Measurements from ENCODE around the gene PGA3.
A peak's percentile ranks its signal among the peaks of the same experiment; 100 is the strongest.
"Not testable (repeated sequence)": the region's sequence is repeated elsewhere in the genome, so short reads cannot be mapped to it uniquely, and the experiment has no call there.

Gene PGA3

GRCh38 chr11:61164606-61165424, 38.5 kb upstream of the PGA3 start:
- Mint-ChIP-seq H3K27me3 (no peaks in the 10 kb centered on the region), H3K27ac (peak overlapping the region; percentile 91), H3K4me3 (peak overlapping the region; percentile 59), H3K4me1 (ENCODE audit: low read depth) (peaks cover 63% of the 10 kb centered on the region), H3K9me3 (no peaks in the 10 kb centered on the region), H3K36me3 (ENCODE audit: low read depth) (peaks cover 3% of the 10 kb centered on the region)
- DNase-seq = no peak

GRCh38 chr11:61165785-61166184, 37.5 kb upstream of the PGA3 start:
- H3K4me1 Mint-ChIP-seq (ENCODE audit: low read depth) = peaks cover 53% of the 10 kb centered on the region
- not testable (repeated sequence) for H3K9me3 Mint-ChIP-seq; H3K27me3 Mint-ChIP-seq; H3K36me3 Mint-ChIP-seq (ENCODE audit: low read depth); DNase-seq; H3K27ac Mint-ChIP-seq
- peak overlapping the region; percentile 59 for H3K4me3 Mint-ChIP-seq

DNA sequence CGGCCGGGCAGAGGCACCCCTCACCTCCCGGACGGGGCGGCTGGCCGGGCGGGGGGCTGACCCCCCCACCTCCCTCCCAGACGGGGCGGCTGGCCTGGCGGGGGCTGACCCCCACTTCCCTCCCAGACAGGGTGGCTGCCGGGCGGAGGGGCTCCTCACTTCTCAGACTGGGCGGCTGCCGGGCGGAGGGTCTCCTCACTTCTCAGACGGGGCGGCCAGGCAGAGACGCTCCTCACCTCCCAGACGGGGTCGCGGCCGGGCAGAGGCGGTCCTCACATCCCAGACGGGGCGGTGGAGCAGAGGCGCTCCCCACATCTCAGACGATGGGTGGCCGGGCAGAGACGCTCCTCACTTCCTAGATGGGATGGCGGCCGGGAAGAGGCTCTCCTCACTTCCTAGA, 37.0 kb upstream of the PGA3 start:
- not testable (repeated sequence) for H3K9me3 Mint-ChIP-seq; H3K36me3 Mint-ChIP-seq (ENCODE audit: low read depth); H3K27ac Mint-ChIP-seq; DNase-seq; H3K27me3 Mint-ChIP-seq
- H3K4me1 Mint-ChIP-seq (ENCODE audit: low read depth) = peaks cover 52% of the 10 kb centered on the region
- H3K4me3 Mint-ChIP-seq = peak overlapping the region; percentile 52

DNA sequence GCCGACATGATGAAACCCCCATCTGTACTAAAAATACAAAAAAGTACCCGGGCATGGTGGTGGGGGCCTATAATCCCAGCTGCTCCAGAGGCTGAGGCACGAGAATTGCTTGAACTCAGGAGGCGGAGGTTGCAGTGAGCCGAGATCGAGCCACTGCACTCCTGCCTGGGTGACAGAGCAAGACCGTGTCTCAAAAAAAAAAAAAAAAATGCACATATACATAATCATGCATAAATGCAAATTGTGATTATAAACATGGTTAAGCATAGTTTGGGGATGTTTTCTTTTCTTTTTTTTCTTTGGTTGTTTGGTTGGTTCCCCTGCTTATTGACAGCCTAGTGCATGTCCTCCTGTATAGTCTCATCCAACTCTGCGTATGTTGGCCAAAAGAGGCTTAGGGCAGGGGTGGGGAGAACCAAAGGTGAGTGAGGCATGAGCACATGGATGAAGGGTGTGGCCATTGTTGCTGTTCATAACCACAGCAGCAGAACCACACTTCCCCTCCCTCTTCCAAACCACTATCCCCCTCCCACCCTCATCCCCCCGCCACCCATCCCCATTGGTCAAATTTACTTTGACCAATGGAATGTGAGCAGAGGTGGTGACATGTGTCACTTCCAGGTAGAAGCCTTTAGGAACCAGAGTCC, 35.1 kb upstream of the PGA3 start:
- peak overlapping the region; percentile 81 for H3K27ac Mint-ChIP-seq
- H3K27me3 Mint-ChIP-seq = no peaks in the 10 kb centered on the region
- H3K4me3 Mint-ChIP-seq = no peak overlapping the region
- H3K9me3 Mint-ChIP-seq = no peaks in the 10 kb centered on the region
- no peaks in the 10 kb centered on the region for H3K36me3 Mint-ChIP-seq (ENCODE audit: low read depth)
- peaks cover 50% of the 10 kb centered on the region for H3K4me1 Mint-ChIP-seq (ENCODE audit: low read depth)
- DNase-seq = no peak

- Mint-ChIP-seq H3K27me3 (no peaks in the 10 kb centered on the region), H3K9me3 (no peaks in the 10 kb centered on the region), H3K4me3 (no peak overlapping the region), H3K27ac (no peak overlapping the region), H3K36me3 (ENCODE audit: low read depth) (no peaks in the 10 kb centered on the region), H3K4me1 (ENCODE audit: low read depth) (peaks cover 47% of the 10 kb centered on the region)
- DNase-seq = no peak
Observed at GRCh38 chr11:61168800-61169199, 34.5 kb upstream of the PGA3 start.

DNA sequence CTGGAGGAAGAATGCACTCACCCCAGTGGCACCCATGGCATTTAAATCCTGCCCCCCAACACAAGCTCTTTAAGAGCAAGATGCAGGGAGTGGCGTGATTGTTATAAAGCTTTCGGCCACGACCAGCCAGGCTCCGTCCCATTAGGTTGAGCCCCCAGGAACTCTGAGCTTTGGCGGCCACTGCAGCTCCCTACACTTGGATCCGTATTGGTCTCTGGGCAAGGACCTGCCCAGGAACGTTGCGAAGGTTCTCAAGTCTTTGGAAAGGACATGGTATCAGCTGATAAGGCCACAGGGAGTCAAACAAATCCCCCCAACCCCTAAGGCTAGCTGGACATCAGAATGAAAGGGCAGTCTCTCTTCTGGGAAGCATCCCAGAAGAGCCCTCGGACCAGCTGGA, 32.7 kb upstream of the PGA3 start:
- no peaks in the 10 kb centered on the region for H3K9me3 Mint-ChIP-seq
- H3K4me1 Mint-ChIP-seq (ENCODE audit: low read depth) = peaks cover 31% of the 10 kb centered on the region
- no peak overlapping the region for H3K27ac Mint-ChIP-seq
- no peak for DNase-seq
- H3K27me3 Mint-ChIP-seq = no peaks in the 10 kb centered on the region
- no peaks in the 10 kb centered on the region for H3K36me3 Mint-ChIP-seq (ENCODE audit: low read depth)
- H3K4me3 Mint-ChIP-seq = no peak overlapping the region

DNA sequence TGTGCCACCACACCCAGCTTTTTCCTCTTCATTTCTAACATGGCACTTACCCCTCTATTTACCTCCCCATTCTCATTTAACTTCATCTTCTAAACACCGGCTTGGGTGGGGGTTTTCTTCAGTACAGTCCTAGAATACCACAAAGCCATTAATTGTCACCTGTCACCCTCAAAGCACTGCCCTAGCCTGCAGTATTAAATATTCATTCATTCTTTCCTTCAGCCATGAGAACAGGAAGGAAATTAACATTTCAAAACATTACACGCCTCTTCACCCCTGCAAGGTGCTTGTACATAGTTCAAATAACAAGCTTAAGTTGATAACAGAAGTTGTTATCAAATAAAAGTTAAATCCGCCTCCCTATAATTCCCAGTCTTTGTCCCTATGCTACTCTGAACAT, 31.4 kb upstream of the PGA3 start:
- peaks cover 30% of the 10 kb centered on the region for H3K4me1 Mint-ChIP-seq (ENCODE audit: low read depth)
- DNase-seq = no peak
- H3K9me3 Mint-ChIP-seq = no peaks in the 10 kb centered on the region
- no peaks in the 10 kb centered on the region for H3K27me3 Mint-ChIP-seq
- H3K36me3 Mint-ChIP-seq (ENCODE audit: low read depth) = no peaks in the 10 kb centered on the region
- H3K4me3 Mint-ChIP-seq = no peak overlapping the region
- H3K27ac Mint-ChIP-seq = no peak overlapping the region

- H3K4me3 Mint-ChIP-seq = no peak overlapping the region
- no peaks in the 10 kb centered on the region for H3K36me3 Mint-ChIP-seq (ENCODE audit: low read depth)
- H3K4me1 Mint-ChIP-seq (ENCODE audit: low read depth) = peaks cover 28% of the 10 kb centered on the region
- no peak overlapping the region for H3K27ac Mint-ChIP-seq
- no peaks in the 10 kb centered on the region for H3K27me3 Mint-ChIP-seq
- no peak for DNase-seq
- no peaks in the 10 kb centered on the region for H3K9me3 Mint-ChIP-seq
Observed at GRCh38 chr11:61172356-61172755, 31.0 kb upstream of the PGA3 start.

DNA sequence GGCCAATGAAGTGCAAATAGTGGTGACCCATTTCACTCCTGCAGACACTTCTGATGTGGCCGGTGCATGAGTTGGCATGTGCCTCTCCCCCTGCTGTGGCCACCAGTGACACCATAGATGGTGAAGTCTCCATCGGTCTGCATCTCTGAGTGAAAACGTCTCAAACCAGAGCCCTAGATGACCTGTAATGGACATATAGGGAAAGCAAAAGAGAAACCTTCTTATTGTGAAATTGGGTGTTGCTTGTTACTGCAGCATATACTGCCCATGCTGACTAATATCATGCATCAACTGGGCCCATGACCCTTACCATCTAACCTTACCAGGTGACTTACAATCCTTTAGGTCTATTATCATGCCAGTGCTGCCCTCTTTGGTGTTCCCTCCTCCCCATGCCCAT, 30.4 kb upstream of the PGA3 start:
- Mint-ChIP-seq H3K4me1 (ENCODE audit: low read depth) (peaks cover 23% of the 10 kb centered on the region), H3K4me3 (no peak overlapping the region), H3K27me3 (no peaks in the 10 kb centered on the region), H3K27ac (no peak overlapping the region), H3K36me3 (ENCODE audit: low read depth) (no peaks in the 10 kb centered on the region), H3K9me3 (no peaks in the 10 kb centered on the region)
- no peak for DNase-seq

- DNase-seq = no peak
- H3K36me3 Mint-ChIP-seq (ENCODE audit: low read depth) = no peaks in the 10 kb centered on the region
Observed at GRCh38 chr11:61173456-61173855, 29.9 kb upstream of the PGA3 start.

GRCh38 chr11:61174273-61174672, 29.0 kb upstream of the PGA3 start:
- Mint-ChIP-seq H3K9me3 (no peaks in the 10 kb centered on the region), H3K27ac (no peak overlapping the region), H3K4me3 (no peak overlapping the region), H3K4me1 (ENCODE audit: low read depth) (peaks cover 13% of the 10 kb centered on the region), H3K36me3 (ENCODE audit: low read depth) (no peaks in the 10 kb centered on the region), H3K27me3 (no peaks in the 10 kb centered on the region)
- no peak for DNase-seq

More at GRCh38 chr11:61173456-61173855, 29.9 kb upstream of the PGA3 start:
- Mint-ChIP-seq H3K4me1 (ENCODE audit: low read depth) (peaks cover 18% of the 10 kb centered on the region), H3K27ac (no peak overlapping the region), H3K4me3 (no peak overlapping the region), H3K27me3 (no peaks in the 10 kb centered on the region), H3K9me3 (no peaks in the 10 kb centered on the region)

- Mint-ChIP-seq H3K36me3 (ENCODE audit: low read depth) (no peaks in the 10 kb centered on the region), H3K27me3 (no peaks in the 10 kb centered on the region), H3K4me1 (ENCODE audit: low read depth) (peaks cover 13% of the 10 kb centered on the region), H3K27ac (no peak overlapping the region), H3K4me3 (no peak overlapping the region), H3K9me3 (no peaks in the 10 kb centered on the region)
- DNase-seq = no peak
Observed at GRCh38 chr11:61174949-61175348, 28.4 kb upstream of the PGA3 start.

GRCh38 chr11:61176446-61176845, 26.9 kb upstream of the PGA3 start:
- no peak overlapping the region for H3K27ac Mint-ChIP-seq

DNA sequence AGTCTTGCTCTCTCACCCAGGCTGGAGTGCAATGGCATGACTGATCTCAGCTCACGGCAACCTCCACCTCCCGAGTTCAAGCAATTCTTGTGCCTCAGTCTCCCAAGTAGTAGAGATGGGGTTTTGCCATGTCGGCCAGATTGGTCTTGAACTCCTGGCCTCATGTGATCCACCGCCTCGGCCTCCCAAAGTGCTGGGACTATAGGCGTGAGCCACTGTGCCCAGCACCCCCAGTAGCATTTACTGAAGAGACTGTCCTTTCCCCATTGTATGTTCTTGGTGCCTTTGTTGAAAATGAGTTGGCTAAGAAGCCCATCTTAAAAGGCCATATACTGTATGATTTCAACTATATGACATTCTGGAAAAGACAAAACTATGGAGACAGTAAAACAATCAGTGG, 23.1 kb upstream of the PGA3 start:
- DNase-seq; H3K27me3 Mint-ChIP-seq; H3K27ac Mint-ChIP-seq; H3K4me3 Mint-ChIP-seq; H3K4me1 Mint-ChIP-seq (ENCODE audit: low read depth); H3K9me3 Mint-ChIP-seq; H3K36me3 Mint-ChIP-seq (ENCODE audit: low read depth): not testable (repeated sequence)

More at GRCh38 chr11:61176446-61176845, 26.9 kb upstream of the PGA3 start:
- Mint-ChIP-seq H3K4me1 (ENCODE audit: low read depth) (peaks cover 13% of the 10 kb centered on the region), H3K9me3 (no peaks in the 10 kb centered on the region), H3K36me3 (ENCODE audit: low read depth) (no peaks in the 10 kb centered on the region), H3K27me3 (no peaks in the 10 kb centered on the region), H3K4me3 (no peak overlapping the region)
- DNase-seq = no peak

DNA sequence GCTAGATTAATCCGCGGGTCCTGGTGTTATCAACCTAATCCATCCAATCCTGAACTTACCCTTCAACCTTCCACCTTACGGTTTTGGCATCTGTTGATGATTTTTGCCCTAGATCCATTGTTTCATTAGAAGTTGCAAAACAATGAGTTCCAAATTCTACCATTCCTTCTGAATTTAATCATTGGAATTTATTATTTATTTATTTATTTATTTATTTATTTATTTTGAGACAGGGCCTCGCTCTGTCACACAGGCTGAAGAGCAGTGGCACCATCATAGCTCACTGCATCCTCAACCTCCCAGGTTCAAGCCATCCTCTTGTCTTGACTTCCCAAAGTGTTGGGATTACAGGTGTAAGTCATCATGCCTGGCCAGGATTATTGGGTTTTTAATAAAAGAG, 21.8 kb upstream of the PGA3 start:
- no peak for DNase-seq
- Mint-ChIP-seq H3K27me3 (no peaks in the 10 kb centered on the region), H3K9me3 (no peaks in the 10 kb centered on the region), H3K27ac (no peak overlapping the region), H3K4me3 (no peak overlapping the region), H3K36me3 (ENCODE audit: low read depth) (no peaks in the 10 kb centered on the region), H3K4me1 (ENCODE audit: low read depth) (no peaks in the 10 kb centered on the region)
